ENCODE results near the gene RPL37A.

- TF ChIP-seq CTCF (IDR thresholded peaks at IDR 0.05; ENCODE audit: low read depth, low read length, missing input control) (no peak), YY1 (IDR thresholded peaks at IDR 0.05) (peak; percentile 69), REST (IDR thresholded peaks at IDR 0.05) (peak; percentile 74), RAD21 (IDR thresholded peaks at IDR 0.05) (peak; percentile 60 to 70)
Measured at GRCh38 chr2:216522892-216523502, 24.4 kb downstream of the RPL37A start.

Data from liver (tissue), 3 donors.